ENCODE results near the gene MMAA. TPM values are rescaled to one million over a fixed set of nuclear protein-coding genes. Genes with fewer than 3 reads are reported as not detected.
"Not testable (repeated sequence)": the region's sequence is repeated elsewhere in the genome, so short reads cannot be mapped to it uniquely, and the experiment has no call there.

The MMAA gene
- total RNA-seq (2014; rRNA removed; shearing (Covaris generic)): 0.78 and 1.6 TPM in 2 replicates

GRCh38 chr4:145618932-145619638, at the start of gene MMAA:
Gene MMAA, plus strand, starts transcription at chr4:145619385. Its CDS starts 19,755 bp downstream, at chr4:145639140.
- DNase-seq (ENCODE audit: low read depth): peak; percentile 89

GRCh38 chr4:145574546-145574945, 44.6 kb upstream of the MMAA start:
- not testable (repeated sequence) for DNase-seq (ENCODE audit: low read depth)

- DNase-seq (ENCODE audit: low read depth): peak; percentile 15
Measured at GRCh38 chr4:145580906-145581305, 38.3 kb upstream of the MMAA start.

GRCh38 chr4:145583191-145584055, 35.8 kb upstream of the MMAA start:
- DNase-seq (ENCODE audit: low read depth): no peak

GRCh38 chr4:145587088-145587754, 32.0 kb upstream of the MMAA start:
- no peak for DNase-seq (ENCODE audit: low read depth)

GRCh38 chr4:145589381-145589780, 29.8 kb upstream of the MMAA start:
- DNase-seq (ENCODE audit: low read depth): not testable (repeated sequence)

- no peak for DNase-seq (ENCODE audit: low read depth)
Measured at GRCh38 chr4:145589916-145590702, 29.1 kb upstream of the MMAA start.

GRCh38 chr4:145602129-145602760, 16.9 kb upstream of the MMAA start:
- no peak for DNase-seq (ENCODE audit: low read depth)

GRCh38 chr4:145605941-145606340, 13.2 kb upstream of the MMAA start:
- no peak for DNase-seq (ENCODE audit: low read depth)

GRCh38 chr4:145609481-145610427, 9.4 kb upstream of the MMAA start:
- peak; percentile 58 for DNase-seq (ENCODE audit: low read depth)

GRCh38 chr4:145613566-145614232, 5.5 kb upstream of the MMAA start:
- no peak for DNase-seq (ENCODE audit: low read depth)

GRCh38 chr4:145614233-145614610, 5.0 kb upstream of the MMAA start:
- DNase-seq (ENCODE audit: low read depth): no peak

GRCh38 chr4:145618210-145618931, 814 bp upstream of the MMAA start:
- peak; percentile 7 for DNase-seq (ENCODE audit: low read depth)

- peak; percentile 47 for DNase-seq (ENCODE audit: low read depth)
Measured at GRCh38 chr4:145619639-145619996, 433 bp downstream of the MMAA start.

GRCh38 chr4:145622067-145622466, 2.9 kb downstream of the MMAA start:
- DNase-seq (ENCODE audit: low read depth): not testable (repeated sequence)

GRCh38 chr4:145623831-145624230, 4.6 kb downstream of the MMAA start:
- DNase-seq (ENCODE audit: low read depth): peak; percentile 15

GRCh38 chr4:145625677-145626622, 6.8 kb downstream of the MMAA start:
- DNase-seq (ENCODE audit: low read depth): no peak

GRCh38 chr4:145626623-145626982, 7.4 kb downstream of the MMAA start:
- no peak for DNase-seq (ENCODE audit: low read depth)

All from RPMI7951 (cell line).